ENCODE measurements around the gene DOCK3. TPM values are rescaled to one million over a fixed set of nuclear protein-coding genes. Genes with fewer than 3 reads are reported as not detected.

The DOCK3 gene
- total and polyA plus RNA-seq, 4 donors: 0.01 to 0.08 (median 0.06) TPM; not detected in 1

DNA sequence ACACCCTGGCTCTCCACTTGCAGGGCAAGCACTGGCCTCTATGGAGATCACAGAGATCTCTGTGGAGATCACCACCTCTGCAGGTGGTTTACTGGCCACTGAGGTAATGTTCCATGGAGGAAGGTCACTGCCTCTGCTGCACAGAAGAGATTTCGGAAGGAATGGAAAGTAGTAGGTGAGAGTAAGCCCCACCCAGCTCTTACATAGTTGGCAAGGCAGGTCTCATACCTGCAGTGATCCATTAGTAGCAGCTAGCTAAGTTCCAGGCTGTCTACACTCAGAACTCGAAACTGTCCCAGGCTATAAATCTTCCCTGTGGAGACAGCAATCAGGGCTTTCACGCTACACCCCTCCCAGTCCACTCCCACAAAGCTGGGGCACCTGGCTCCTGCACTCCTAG is 516.1 kb downstream of the DOCK3 start:
- Histone ChIP-seq H3K4me1 (ENCODE audit: control insufficient read depth in 4 of 4, insufficient read depth in 4 of 4, low read length in 3 of 4) (no peaks in the 10 kb centered on the region), H3K9ac (ENCODE audit: low read depth in 1 of 2, low read length in 2 of 2) (no peak overlapping the region), H3K27me3 (ENCODE audit: control insufficient read depth in 4 of 4, insufficient read depth in 4 of 4, low read length in 3 of 4) (no peaks in the 10 kb centered on the region), H3K4me3 (ENCODE audit: low read depth in 1 of 3, low read length in 3 of 3) (no peak overlapping the region), H3K9me3 (ENCODE audit: control insufficient read depth in 4 of 4, low read length in 3 of 4) (no peaks in the 10 kb centered on the region), H3K27ac (ENCODE audit: low read depth in 1 of 2, low read length in 2 of 2) (no peak overlapping the region), H3K36me3 (ENCODE audit: control insufficient read depth in 4 of 4, insufficient read depth in 3 of 4, low read depth in 1 of 4, low read length in 3 of 4) (no peaks in the 10 kb centered on the region)
- no peak for TF ChIP-seq ATF3 (IDR thresholded peaks at IDR 0.05)
- no peak for TF ChIP-seq YY1 (IDR thresholded peaks at IDR 0.05)
- no peak for TF ChIP-seq JUND (IDR thresholded peaks at IDR 0.05)
- TF ChIP-seq TAF1 (conservative IDR thresholded peaks at IDR 0.05): no peak
- TF ChIP-seq EGR1 (IDR thresholded peaks at IDR 0.05; ENCODE audit: low read depth in 2 of 2): no peak
- no peak for TF ChIP-seq RAD21 (IDR thresholded peaks at IDR 0.05)
- no peak for TF ChIP-seq GABPA (IDR thresholded peaks at IDR 0.05 in 1 of 2, conservative IDR thresholded peaks at IDR 0.05 in 1 of 2)
- TF ChIP-seq HNF4G (IDR thresholded peaks at IDR 0.05): no peak
- TF ChIP-seq FOXA2 (IDR thresholded peaks at IDR 0.05): no peak
- no peak for TF ChIP-seq RXRA (IDR thresholded peaks at IDR 0.05)
- no peak for TF ChIP-seq CTCF (IDR thresholded peaks at IDR 0.05; ENCODE audit: low read depth, low read length, missing input control)
- TF ChIP-seq SP1 (IDR thresholded peaks at IDR 0.05): no peak
- no peak for TF ChIP-seq MAX (IDR thresholded peaks at IDR 0.05)
- TF ChIP-seq NR2F2 (IDR thresholded peaks at IDR 0.05): no peak
- no peak for TF ChIP-seq HNF4A (conservative IDR thresholded peaks at IDR 0.05)
- TF ChIP-seq, protein P1, sequence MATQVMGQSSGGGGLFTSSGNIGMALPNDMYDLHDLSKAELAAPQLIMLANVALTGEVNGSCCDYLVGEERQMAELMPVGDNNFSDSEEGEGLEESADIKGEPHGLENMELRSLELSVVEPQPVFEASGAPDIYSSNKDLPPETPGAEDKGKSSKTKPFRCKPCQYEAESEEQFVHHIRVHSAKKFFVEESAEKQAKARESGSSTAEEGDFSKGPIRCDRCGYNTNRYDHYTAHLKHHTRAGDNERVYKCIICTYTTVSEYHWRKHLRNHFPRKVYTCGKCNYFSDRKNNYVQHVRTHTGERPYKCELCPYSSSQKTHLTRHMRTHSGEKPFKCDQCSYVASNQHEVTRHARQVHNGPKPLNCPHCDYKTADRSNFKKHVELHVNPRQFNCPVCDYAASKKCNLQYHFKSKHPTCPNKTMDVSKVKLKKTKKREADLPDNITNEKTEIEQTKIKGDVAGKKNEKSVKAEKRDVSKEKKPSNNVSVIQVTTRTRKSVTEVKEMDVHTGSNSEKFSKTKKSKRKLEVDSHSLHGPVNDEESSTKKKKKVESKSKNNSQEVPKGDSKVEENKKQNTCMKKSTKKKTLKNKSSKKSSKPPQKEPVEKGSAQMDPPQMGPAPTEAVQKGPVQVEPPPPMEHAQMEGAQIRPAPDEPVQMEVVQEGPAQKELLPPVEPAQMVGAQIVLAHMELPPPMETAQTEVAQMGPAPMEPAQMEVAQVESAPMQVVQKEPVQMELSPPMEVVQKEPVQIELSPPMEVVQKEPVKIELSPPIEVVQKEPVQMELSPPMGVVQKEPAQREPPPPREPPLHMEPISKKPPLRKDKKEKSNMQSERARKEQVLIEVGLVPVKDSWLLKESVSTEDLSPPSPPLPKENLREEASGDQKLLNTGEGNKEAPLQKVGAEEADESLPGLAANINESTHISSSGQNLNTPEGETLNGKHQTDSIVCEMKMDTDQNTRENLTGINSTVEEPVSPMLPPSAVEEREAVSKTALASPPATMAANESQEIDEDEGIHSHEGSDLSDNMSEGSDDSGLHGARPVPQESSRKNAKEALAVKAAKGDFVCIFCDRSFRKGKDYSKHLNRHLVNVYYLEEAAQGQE (IDR thresholded peaks at IDR 0.05): no peak
- TF ChIP-seq, protein P2, sequence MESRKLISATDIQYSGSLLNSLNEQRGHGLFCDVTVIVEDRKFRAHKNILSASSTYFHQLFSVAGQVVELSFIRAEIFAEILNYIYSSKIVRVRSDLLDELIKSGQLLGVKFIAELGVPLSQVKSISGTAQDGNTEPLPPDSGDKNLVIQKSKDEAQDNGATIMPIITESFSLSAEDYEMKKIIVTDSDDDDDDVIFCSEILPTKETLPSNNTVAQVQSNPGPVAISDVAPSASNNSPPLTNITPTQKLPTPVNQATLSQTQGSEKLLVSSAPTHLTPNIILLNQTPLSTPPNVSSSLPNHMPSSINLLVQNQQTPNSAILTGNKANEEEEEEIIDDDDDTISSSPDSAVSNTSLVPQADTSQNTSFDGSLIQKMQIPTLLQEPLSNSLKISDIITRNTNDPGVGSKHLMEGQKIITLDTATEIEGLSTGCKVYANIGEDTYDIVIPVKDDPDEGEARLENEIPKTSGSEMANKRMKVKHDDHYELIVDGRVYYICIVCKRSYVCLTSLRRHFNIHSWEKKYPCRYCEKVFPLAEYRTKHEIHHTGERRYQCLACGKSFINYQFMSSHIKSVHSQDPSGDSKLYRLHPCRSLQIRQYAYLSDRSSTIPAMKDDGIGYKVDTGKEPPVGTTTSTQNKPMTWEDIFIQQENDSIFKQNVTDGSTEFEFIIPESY (IDR thresholded peaks at IDR 0.05): no peak
- TF ChIP-seq FOXA1 (IDR thresholded peaks at IDR 0.05): no peak
- 80% methylated on average over 3 of the region's 3 CpGs for WGBS
- DNase-seq (ENCODE audit: low spot score): no peak

All from liver (tissue), 9 donors.